HG03469 (cell line): ENCODE results near the gene NLGN1.

ENCODE experiments used
- ATAC-seq: cut with Tn5 transposase; IDR thresholded peaks from one replicate; pipeline ENCODE4 v1.9.1; 2021; ENCODE audit warnings: mild to moderate bottlenecking, moderate library complexity, moderate number of reproducible peaks; ENCODE audit not compliant: unreplicated experiment

The NLGN1 gene

DNA sequence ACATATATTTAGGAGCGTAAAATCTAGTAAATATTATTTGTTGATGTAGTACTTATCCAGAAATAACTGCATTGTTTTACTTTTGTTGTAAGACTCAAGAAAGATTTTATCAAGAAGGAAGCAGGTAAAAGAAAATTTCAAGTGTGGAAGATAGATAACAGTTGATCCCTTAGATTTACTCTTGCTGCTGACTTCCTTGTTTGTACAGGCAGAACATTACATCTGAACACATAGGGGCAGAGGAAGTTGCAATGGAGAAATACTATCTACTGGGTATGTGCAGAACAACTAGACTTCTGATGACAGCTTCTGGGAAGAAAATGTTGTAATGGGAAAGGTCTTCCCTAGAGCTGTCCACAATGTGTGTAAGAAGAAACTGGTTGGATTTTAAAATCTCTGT lies 350.6 kb downstream of the NLGN1 start:
- ATAC-seq: no peak

DNA sequence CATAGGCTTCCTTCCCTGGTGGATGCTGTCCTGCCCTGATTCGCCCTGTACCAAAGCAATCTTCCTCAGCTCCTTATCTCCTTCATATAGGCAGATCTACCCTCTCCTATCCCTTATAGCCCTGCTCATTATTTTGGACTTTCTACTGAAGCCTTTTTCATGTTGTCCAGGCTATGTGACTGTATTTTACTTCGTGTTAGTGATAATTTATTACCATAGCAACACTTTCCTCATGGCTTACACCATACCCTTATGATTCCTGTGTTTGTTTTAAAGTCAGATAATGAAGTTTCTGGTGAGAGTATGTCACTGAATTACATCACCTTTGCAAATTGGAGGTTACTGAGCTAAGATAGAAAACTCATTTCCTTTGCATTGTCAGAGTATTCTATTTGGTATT lies 352.6 kb downstream of the NLGN1 start:
- no peak for ATAC-seq

DNA sequence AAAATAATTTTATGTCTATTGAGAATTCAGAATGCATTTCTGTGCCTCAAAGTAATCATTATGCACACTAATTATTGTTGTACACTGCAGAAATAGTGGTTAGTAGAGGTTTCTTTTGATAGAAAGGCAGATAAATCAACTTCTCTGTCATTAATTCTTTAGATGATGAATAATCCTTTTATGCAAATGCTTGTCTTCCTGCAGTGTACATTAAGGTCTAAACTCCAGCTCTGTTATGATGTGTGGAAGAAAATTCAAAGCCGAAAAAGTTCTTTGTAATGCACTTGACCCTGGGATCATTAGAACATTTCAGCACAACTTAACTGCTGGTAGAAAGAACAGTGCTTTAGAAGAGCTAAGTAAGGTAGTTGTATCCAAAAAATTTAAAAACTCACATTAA lies 353.0 kb downstream of the NLGN1 start:
- ATAC-seq: no peak

DNA sequence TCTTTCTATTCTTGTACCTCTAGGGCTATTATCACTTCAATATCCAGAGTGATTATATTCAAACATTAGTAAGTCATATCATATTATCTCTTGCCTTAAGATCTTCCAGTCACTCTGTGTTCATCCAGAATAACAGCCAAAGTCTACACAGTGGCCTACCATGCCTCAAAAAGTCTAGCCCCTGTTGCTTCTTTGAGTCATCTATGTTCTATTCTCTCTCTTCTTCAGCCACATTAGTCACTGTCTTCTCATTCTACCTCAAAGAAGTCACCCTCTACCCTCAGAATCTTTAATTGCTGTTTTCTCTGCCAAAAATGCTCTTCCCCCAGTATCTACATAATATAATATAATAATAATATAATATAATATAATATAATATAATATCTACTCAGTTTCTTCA lies 356.0 kb downstream of the NLGN1 start:
- no peak for ATAC-seq

DNA sequence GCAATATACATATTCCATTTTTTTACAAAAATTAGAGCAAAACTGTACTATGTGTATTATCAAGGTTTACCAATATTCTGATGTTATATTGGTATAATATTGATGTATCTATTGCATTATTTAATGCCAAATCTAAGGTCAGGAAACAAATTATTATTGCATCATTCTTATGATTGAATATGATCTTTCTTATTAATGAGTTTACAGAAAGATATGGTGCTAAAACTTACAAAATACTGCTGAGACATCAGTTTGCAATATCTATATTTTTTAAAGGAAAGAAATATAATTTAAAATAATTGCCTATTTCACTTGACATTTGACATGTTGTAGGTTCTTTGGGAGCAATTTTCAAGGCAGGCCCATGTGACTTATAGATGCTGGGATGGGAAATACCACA lies 357.6 kb downstream of the NLGN1 start:
- ATAC-seq: no peak

DNA sequence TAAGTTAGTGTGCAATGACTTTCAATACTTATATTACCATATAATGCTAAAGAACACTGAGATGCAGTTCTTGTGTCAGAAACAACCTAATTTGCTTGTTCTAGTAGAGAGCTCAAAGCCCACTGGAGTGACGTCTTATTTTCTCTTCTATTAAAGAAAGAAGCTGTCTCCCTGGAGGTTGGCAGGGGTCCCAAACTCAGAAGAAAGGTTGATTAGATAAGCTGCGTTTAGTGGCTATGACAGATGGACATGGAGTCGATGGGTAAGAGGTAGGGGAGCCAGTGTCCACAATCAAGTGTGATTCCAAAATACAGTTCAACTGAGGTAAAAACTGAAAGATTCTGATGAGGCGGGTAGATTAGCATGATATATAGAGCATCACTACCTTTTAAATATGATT lies 363.6 kb downstream of the NLGN1 start:
- ATAC-seq: no peak

DNA sequence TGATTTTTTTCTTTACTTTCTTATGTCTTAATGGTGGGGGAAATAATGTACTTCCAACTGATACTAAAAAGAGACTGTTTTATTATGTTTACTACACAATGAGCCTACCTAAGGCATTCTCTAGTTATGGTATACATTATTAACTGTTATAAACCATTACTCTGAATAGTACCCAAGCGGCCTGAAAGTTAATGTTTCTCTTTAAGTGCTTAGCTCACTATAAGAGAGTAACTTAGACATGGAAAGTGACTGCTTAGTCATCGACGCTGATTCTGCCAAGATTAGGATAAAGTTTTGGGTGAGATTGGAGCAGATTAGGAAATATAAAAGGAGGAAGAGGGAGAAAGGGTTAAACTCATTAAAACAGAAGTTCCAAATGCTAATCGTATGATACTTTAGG lies 365.0 kb downstream of the NLGN1 start:
- no peak for ATAC-seq

DNA sequence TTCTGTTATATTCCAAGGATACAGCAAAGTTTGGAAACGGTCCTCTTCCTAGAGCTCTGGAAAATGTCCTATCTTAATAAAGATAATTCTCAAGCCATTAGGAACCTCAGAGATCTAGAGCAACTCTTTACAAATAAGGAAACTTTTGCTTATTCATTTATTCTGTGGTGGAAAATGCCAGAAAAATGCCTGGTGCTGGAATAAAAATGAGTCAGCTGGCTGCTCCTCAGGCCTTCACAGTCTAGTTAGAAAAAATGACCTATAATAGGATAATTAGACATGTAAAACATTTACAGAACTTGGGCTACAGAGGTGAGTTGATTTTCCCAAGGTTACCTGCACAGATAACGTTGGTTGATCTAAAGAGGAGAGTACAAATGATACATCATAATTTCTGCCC lies 372.5 kb downstream of the NLGN1 start:
- no peak for ATAC-seq

DNA sequence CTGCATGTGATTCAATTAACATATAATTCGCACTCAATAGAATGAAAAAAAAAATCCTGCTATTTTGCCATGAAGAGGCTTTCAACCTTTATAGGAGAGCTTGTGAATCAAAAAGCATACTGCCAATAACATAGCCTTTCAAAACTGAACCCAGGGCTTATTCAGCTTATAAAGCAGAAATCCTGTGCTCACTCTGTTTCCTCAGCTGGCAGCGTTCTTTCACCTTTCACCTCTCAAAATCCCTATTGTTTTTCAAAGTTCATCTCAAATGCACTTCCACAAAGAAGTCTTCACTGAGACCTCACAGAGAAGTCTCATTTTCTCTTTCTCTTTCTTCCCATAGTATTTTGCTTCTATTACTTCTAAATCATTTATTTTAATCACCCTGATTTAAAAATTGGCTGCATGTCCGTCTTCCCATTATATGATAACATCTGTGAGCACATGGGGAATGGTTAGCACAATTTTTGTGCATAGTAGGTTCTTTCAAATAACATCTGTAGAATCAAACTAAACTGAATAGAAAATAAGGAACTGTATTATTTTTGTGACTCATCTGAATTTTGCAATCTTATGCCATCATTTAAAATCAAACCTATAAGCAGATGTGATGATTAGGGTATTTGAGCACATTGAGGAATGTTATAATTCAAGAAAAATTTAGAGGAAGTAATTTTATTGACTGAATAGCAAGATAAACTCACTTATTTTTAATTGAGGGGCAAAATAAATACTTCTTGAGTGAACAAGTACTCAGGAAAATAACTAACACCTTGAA lies 373.4 kb downstream of the NLGN1 start:
- no peak for ATAC-seq

DNA sequence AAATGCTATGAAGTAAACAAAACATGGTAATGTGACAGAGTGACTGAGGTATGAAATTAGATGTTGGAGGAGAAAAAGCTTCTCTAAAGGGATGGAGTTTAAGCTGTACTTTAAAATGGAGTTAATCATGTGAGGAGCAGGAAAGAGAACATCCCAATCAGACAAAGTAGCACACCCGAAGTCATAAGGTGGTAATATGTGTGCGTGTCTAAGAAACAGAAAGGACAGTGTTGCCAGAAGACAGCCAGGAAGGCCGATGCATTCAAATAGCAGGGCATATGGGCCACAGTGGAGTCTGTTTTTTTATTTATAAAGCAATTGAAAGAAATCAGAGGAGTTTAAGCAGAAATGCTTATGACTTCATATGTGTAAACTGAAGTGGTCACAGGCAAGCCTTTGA lies 376.3 kb downstream of the NLGN1 start:
- ATAC-seq: no peak

DNA sequence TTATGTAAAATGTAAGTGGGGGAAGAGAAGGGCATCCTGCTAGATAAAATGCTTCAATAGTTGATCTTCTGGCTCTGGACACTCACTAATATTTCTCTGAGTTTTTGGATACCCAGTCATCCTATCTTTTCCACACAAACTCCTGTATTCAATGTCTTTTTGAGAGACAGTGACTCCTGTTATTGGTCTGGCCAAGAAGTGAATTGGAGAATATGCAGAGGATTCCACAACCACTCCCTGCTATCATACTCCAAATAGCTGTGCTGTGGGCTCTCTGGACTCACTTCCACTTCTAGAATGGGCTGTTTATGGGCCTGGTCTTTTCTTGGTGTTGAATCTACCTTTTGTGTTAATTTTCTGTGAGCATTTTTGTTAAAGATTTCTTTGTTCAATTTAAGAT lies 376.8 kb downstream of the NLGN1 start:
- ATAC-seq: no peak

DNA sequence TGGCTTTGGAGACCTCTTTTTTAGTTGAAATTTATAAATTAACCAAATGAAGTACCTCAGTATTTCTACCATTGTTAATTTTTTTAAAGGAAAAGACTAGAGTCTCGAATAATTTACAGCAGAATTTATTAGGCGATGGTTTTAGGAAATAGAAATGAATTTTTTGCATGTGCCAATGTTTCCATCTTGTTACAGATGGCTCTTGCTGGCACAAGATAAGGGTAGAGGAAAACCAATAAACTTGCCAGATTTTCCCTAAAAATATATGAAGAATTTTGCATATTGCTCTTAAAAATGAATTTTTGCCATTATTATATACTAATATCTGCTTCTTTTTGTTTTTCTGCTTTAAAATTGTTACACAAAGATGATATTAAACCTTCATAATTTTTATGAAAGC lies 380.7 kb downstream of the NLGN1 start:
- no peak for ATAC-seq

DNA sequence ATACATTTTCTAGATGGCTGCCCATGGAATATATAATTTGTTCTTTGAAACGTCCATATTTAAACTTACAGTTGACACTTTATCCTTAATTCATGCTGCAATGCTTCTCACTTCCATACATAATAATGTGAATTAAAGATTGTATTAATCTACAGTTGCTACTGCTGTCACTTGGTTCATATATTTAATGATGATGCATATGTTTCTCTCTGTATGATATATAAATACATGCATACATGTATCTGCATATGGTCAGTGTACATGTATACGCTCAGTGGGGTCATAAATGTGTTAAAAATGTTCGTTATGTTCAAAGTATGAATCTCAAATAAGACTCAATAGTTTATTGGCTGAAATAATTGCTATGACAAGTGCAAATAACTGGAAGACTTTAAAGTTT lies 382.5 kb downstream of the NLGN1 start:
- ATAC-seq: no peak

DNA sequence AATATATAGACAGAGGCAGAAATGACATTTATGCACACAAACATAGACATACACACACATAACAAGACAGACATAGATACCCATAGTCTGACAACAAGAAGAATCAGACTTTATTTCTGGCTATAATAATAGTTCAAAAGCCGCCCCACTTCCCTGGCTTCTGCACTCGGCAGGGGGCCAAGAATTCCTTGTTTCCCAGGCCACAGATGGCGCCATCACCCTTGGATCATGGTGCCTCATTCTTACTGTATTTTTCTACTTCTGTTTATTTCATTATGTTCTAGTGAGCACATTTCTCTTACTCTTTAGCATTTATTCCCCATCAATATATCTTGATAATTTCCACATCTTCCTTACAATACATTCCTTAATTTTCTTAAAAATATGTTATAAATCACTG lies 387.5 kb downstream of the NLGN1 start:
- ATAC-seq: no peak

DNA sequence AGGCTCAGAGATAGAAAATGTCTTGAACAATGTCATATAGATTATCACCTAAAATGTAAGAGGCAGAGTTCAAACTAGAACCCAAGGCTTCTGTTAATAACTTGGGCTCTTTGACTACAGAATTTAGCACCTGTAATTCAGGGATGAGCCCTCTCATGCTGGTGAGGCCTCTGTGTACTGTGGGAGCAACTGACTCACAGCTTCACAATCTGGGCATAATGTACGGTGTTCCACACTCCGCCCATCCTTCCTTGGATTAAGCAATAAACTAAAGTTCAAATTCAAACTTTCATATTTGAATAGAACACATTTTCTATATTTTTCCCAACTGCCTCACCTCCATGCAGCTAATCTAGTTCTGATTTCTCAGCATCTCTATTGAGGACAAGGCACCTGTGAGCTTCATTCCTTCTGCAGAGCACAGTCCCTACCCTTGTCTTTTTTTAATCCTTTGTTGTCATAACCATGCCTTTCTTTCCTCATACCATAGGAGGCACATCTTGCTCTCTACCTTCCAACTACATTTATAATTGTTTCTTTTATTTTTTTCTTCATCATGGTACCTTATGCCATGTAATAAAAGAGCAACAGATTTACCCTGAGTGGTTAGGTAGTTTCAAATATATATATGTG lies 392.1 kb downstream of the NLGN1 start:
- no peak for ATAC-seq

DNA sequence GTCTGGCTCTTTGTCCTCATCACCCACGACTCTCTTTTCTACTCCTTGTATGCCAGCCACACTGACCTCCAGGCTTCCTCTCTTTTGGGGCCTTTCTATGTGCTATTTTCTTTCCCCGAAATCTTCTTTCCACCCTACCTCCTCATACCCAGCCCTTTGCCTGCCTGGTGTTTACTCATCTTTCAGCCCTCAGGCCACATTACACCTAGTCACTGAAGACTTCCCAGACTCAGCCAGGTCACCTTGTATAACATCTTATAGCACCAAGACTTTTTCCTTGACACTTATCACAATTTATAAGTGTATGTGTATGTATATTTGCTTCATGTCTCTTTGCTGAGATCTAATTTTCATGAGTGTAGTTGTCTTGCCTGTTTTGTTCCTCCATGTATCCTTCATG lies 396.4 kb downstream of the NLGN1 start:
- ATAC-seq: no peak

DNA sequence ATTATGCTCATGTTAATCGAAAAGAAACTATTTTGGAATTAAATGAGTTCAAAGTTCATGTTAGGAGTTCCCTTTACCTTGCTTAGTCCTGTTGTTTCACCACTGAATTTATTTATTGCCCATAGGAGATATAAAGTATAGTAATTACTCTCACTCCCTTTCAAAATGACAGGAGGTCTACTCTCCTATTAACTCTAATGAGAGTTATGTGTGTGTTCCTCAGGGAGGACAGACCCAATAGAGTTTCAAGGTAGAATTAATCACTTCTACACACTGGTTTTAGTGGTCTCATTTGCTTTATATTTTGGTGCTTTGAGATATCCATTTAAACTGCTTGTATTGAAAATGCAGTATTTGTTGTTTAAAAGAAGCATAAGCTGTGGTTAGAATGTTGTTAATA lies 398.9 kb downstream of the NLGN1 start:
- ATAC-seq: no peak

DNA sequence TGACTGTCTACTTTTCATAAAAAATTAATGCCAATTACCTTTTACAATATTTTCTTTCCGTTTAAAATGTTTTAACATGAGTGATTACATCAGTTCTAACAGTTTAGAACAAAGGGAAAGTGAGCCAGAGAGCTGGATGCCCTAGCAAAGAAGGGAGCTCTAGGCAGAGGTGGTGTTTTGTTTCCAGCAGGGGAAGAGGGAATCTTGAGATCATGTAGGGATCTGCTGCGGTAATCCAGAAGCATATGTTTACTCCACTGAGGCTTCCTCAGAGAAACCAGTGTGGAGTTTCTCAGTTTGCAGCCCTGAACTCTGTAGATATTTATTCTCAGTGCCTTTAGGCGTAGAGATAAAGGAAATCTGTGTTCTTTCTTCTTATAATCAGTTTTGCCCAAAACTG lies 399.3 kb downstream of the NLGN1 start:
- ATAC-seq: no peak

DNA sequence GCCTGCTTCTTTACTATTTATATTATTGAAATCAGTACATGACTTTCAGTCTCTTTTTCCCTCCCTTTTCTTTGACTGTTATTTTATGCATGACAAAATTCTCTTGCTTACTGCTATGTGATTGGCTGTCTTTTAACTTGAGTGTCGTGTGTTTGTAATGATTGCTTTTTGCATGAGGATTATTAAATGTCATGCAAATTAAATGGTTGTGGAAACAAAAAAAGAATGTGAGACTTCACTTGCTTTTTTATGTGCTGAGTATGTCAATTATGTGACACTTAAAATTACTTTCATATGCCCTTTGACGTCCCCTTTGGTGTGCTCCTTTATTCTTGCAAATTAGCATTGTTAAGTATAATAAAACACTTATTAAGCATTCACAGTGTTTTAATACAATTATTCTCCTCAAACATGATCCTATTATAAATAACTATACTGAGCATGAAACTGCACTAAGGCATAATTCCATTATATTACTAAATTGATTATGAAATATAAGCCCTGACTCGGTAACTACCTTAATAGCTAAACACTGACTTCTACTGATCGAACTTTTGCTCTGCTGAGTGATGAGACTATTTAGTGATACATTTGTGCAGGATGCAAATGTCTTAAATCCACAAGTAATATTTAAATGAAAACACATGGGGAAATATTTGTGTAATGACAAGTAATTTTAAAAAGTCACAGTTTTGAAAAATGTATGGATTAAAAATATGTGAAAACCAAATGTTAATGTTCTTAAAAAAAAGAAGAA lies 401.7 kb downstream of the NLGN1 start:
- no peak for ATAC-seq

DNA sequence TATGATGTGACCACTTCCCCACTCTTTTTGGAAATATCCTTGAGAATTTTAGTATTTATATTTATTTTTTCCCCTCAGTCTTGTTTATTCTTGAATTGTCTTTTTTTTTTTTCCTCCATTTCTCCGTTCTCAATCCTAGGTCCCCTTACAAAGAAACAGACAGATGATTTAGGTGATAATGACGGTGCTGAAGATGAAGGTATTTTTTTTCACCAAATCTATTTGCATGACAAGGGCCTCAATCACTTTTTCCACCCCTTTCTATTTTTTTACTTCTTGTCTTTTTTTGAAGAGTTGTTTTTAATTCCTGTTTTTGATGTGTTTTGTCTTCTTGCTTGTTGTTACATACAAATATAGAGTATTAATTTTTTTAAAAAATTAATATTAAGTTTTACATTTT lies 402.6 kb downstream of the NLGN1 start:
- no peak for ATAC-seq

DNA sequence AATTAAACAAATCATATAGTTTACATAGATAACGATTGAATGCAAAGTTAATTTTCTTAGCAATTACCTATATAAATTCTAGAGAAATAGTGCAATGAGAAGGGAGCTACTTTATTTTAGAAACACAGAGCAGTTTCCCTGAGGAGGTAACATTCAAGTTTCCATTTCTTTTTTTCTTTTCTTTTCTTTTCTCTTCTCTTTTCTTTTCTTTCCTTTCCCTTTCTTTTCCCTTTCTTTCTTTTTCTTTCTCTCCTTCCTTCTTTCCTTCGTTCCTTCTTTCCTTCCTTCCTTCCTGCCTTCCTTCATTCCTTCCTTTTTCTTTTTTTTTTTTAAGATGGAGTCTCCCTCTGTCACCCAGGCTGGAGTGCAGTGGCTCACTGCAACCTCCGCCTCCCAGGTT lies 417.3 kb downstream of the NLGN1 start:
- ATAC-seq: no peak

DNA sequence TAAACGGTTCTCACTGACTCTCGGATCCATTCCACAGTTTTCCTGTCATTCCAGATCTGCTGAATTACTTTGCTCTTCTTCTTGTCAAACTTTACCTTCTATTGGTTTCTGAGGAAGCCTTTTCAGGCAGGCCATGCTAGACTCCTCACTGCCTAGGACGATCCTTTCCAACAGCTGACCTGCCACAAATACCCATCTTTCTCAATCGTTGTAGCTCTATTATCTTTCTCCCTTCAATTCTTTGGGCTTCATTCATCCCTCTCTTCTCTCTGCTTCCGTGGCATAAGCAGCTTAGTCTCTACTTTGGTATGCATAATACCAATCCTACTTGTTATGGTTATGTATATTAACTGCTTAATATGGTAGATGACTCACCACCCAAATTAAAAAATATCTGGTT lies 421.8 kb downstream of the NLGN1 start:
- ATAC-seq: no peak
